Measurements from ENCODE around the gene SLC22A23. TPM values are rescaled to one million over a fixed set of nuclear protein-coding genes. Genes with fewer than 3 reads are reported as not detected.

SLC22A23 gene
- total RNA-seq, 1 donor from 2014 or later: 42.4 TPM

DNA sequence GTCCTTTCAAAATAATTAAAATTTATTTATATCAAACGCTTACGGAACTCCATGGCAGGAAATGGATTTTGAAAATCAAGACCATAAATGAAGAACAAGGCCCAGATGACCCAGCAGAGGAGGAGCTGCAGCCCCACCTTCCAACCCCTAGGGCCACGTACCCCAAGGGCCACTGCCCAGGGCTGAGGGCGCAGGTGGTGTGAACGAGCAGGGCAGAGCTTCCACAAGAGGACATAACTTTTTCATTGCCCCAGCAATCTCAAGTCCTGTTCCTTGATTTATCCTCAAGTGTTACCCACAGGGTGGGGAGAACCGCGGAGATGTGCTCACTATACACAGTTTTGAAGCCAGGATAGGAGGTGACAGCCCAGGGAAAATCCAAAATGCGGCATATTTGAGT, 155.3 kb downstream of the SLC22A23 start:
- no peak for DNase-seq (ENCODE audit: low spot score)

DNA sequence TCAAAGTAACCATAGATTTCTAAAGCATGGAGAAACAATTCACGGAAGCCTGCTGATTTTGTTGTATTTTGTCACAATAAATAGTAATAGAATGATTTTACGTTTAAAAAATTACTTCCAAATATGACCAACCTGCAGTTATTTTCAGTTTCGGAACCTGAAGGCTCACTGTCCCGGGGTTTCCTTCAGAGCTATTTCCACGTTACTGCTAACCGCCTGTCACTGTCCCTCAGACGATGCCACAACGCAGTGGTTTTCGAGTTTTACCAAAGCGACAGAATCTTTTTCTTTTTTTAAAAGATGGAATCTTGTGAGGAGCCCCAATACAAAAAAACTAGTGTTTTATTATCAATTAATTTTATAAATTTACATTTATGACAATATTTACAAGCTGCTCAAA, 157.6 kb downstream of the SLC22A23 start:
- no peak for DNase-seq (ENCODE audit: low spot score)

DNA sequence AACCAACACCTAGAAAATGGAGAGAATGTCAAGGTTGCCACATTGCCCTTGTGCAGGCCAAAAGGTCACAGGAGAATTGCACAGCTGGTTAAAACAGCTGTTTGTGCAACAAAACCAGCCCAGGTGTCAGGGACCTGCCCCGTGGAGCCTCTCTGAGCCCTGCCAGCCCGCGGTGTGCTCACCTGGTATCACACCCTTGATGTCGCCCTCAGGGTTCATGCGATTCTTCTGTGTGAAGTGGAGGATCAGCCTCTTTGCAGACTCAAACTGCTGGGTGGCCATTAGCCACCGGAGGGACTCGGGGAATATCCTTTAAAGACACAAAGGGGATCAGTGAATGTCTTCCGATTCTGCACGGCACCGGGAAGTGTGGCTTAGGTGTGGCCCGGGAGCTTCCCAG, 158.9 kb downstream of the SLC22A23 start:
- DNase-seq (ENCODE audit: low spot score): no peak

DNA sequence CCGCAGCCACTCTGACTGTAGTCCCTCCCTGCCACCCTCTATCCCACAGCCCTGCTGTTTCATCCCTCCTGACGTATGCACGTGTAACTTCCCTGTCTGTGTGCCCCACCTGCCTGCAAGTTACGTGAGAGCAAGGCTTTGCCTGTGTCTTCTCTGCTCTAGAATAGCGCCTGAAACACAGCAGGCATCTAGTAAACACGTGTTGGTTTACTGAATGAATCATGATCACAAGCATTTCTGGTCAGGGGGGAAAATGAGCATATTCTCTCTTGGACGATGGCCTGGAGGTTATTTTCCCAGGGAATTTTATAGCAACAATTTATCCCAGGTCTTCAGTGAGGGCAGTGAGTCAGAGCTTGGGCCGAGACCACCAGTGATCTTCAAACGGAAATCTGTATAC, 159.8 kb downstream of the SLC22A23 start:
- no peak for DNase-seq (ENCODE audit: low spot score)

DNA sequence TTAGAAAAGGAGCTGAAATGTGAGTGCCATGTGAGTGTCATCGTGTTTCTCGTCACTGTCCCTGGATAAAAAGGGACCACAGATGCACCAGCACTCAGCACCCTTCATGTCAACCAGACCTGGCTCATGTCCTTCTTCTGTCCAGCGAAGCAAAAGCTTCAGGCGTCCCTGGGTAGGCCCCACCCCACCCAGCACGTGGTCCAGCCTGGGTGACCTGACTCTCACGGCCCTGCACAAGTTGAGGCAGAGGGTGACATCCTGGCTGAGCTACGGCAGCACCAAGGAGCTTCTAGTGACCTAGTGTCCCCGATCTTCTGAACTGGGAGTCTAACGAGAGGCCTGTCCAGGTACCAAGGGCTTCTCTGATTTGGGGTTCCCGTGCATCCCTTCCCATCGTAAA, 160.3 kb downstream of the SLC22A23 start:
- DNase-seq (ENCODE audit: low spot score): no peak

DNA sequence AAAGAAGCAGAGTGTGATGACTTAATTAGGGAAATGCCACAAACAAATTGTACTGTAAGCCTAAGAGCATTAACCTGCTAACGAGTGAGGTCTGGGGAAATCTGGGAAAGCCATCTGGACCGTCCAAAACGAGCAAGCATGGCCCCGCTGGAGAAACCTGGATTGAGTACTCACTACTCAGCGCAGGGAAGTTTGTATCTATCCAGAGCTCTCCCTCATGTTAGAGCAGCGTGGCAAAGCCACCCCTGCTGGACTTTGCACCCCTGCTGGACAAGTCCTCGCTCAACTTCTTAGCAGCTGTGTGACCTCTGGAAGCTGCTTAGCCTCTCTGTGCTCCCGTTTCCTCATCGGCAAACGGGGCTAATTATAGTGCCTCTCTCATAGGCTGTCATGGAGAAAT, 160.8 kb downstream of the SLC22A23 start:
- DNase-seq (ENCODE audit: low spot score): no peak

DNA sequence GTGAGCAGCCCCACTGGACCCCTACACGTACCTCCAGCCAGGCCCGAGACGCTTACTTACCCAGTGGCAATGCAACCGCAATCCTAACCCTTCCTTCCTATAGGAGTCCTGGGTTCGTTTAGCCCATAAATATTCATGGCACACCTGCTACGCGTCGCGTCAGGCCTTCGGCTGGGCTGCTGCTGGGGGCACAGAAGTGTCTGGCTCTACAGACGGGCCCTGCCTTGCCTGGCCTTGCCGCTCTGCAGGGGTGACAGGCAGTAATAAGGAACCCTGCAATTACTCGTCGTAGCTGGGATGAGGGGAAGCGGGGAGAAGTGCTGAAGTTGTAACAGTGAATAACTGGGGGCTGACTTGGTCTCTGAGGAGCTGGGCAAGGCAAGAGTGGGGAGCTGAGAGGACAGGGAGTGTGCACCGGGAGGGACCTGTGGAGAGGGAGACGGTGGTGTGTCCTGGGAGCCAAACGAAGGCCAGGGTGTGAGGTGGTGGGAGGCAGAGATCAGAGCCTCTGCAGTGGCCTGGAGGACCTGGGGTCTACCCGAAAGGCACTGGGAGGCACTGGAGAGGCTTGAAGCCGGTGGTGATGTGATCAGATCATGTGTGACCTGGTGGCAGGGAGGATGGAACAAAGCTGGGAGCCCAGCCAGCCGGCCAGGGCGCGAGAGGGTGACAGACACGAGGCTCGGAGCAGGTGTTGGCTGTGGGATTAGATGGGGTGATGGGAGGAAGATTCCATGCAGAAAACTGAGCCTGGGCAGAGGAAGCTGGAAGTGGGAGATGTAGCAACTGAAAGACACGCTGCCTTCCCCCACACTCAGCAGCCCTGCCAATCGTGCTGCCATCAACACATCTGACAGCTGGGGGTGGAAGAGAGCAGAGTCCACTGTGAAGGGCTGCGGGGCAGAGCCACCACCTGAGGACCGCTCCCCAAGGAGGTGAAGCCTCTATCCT, 161.7 kb downstream of the SLC22A23 start:
- no peak for DNase-seq (ENCODE audit: low spot score)

DNA sequence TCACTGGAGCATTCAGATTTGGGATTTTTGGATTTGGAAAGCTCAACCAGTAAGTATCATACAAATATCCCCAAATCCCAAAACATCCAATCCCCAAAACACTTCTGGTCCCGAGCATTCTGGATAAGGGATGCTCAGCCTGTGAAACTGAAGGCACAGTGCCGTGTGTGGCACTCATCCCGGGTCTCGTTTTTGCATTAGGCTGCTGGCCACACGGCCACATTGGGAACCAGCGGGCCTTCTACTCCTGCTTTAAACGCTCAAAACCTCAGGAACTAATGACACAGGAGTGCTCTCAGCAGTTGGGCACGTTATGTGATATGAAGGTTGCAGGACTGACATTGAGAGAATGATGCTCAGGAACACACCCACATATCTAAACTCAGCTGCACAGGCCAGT, 162.5 kb downstream of the SLC22A23 start:
- no peak for DNase-seq (ENCODE audit: low spot score)

DNA sequence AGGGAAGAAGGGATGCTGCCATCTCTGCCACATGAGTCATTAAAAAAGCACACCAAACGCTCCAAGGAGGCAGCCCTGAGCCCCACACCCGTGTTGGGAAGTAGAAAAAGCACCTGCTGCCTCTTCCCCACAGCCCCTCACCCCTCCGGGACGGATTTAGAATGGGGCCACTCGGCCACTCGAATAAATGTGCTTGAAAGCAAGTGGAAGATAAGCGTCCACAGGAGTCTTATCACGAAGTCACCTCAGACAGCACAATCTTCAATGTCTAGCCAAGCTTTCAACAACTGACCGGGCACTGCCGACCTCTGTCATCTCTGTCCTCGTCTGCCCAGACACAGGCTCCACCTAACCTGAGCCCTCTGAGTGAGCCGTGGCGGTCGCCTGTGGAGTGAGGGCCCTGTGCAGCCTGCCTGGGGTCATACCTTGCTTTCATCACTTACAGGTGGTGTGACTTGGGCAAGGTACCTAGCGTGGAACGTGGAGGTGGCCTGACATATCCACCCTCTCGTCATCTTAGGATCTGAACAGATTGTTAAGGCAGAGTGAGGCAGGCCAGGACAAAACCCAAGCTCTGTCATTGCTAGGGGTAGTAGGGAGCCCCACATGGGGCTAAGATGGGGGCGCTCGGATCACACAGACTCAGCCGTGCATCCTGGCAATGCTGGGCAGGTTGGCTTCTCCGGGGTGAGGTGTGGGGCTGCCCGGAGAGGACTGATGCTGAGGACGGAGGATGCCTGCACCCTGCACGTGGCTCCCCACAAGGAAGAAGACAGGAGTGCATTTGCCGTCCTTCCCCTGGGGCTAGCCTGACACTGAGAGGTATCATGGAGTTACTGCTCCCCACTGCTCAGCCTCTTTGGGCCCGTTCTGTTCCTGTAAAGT, 163.3 kb downstream of the SLC22A23 start:
- DNase-seq (ENCODE audit: low spot score): no peak

DNA sequence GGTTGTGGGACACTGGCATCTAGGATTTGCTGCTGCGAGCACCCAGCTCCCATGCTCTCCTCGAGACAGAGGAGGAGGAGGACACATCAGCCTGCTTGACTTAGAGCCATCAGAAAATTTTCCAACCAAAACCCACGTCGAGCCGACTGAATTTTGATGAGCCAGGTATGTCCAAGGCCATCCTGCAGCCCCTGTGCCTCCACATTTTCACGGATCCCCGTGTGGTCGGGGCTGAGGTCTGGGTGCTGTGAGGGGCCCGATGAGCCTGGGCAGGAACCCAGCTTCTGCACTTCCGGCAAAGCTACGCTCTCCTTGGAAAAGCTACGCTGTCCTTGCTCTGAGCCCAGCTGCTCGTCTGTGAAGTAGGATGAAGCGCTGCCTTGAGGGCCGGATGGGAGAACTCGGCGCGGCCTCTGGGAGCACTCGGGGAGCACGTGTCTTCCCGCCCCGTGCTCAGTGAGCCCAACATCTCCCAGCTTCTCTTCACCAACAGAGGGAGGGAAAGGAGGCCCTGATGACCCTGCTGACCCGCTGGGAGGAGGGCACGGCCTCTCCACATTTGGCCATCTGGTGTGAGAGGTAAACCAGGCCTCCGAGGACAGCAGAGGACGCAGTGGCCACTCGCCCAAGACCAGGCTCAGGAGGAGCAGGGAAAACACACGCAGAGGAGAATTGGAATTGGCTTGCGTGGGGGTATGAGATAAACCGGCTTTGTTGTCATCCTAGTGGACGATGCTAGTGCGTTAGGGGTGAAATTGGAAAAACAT, 164.2 kb downstream of the SLC22A23 start:
- no peak for DNase-seq (ENCODE audit: low spot score)

DNA sequence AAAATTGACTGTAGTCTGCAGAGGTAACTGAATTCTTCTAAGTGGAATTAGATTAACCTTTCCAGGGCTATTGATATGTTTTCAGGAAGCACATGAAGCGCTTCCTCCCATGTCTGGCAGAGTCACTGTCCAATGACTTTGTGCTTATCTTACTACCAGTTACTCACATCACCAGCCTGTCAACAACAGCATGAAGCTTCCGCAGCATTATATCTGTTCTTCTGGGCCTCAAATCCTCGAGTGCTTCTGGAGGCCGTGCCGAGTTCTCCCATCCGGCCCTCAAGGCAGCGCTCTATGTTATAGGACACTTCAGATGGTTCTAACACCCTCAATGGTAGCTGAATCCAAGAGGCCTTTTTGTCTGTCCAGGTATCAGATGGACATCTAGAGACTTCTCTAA, 164.9 kb downstream of the SLC22A23 start:
- DNase-seq (ENCODE audit: low spot score): no peak

DNA sequence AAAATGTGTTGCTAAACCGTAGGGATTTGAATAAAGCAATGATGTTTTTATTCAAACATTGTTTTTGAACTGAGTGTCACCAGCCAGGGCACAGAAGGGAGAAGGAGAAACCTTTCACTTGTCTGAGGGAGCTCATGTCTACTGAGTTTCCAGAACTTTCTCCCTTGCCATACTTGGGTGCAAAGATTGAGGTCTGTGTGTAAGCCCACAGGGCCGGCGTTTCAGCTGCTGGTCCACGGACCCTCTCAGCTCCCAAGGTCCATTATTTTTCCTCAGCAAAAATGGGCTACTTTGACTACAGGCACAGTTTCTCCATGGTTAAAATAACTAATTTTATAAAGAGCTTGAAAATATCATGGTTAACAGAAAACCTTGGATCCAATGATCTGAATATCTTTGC, 165.5 kb downstream of the SLC22A23 start:
- no peak for DNase-seq (ENCODE audit: low spot score)

DNA sequence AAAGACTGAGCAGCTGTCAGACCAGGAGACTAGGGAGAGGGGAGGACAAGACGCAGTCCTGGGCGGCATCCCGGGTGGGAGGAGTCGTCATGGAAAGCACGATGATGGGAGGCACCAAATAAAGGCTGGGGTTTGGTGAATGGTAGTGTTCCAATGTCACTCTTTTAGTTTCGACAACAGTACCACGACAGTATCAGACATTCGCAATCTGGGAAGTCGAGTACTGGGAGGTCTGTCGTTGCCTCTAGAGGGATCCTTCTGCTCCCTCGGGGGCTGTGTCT, 166.0 kb downstream of the SLC22A23 start:
- DNase-seq (ENCODE audit: low spot score): no peak

DNA sequence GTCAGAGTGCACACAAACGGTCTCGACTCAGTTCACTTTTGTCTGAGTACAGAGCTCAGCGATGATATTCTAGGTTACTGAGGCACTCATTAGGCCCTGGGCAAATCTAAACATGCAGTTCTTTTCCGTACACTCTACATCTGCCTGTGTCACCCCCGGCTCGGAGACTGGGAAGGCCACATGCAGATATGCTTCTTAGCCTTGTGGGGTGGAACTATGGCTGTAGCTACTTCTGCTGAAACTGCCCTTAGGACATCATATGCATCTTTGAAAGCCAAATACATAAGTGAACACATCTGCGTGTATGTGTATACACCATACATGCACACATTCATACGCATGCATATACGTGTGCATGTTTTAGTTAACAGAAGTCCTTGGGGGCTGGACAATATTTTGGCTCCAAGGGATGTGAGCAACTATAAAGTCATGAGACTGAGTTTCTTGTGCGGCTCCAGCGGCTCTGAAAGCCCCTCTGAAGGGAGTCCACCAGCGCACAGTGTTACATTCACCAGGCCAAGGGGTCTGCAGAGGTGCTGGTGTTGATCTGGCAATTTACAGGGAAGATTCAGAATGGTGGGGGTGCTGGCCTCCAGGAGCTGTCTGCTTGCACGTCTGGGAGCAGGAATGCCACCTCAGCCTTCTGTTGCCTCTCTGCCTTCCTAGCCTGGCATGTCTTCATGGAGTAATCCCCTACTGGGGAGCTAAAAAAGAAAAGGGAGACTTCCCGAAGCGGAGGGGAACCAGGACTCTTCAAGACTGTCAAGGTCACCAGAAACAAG, 166.5 kb downstream of the SLC22A23 start:
- no peak for DNase-seq (ENCODE audit: low spot score)

DNA sequence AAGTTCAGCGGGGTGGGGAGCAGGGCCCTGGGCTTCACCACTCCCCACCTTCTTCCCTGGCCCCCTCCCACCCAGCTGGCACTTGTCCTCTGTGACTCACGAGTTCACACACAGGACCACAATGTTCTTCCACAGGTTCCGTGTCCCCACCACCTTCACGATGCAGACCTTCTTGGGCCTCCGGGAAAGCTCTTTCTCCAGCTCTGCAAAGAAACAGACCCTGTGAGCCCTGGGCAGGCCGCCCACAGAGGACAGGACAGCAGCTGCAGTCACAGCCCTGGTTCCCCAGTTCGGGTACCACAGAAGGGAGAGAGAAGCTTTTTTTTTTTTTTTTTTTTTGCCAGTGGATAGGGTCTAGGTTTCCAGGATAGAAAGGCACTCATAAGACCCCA, 167.2 kb downstream of the SLC22A23 start:
- DNase-seq (ENCODE audit: low spot score): no peak

DNA sequence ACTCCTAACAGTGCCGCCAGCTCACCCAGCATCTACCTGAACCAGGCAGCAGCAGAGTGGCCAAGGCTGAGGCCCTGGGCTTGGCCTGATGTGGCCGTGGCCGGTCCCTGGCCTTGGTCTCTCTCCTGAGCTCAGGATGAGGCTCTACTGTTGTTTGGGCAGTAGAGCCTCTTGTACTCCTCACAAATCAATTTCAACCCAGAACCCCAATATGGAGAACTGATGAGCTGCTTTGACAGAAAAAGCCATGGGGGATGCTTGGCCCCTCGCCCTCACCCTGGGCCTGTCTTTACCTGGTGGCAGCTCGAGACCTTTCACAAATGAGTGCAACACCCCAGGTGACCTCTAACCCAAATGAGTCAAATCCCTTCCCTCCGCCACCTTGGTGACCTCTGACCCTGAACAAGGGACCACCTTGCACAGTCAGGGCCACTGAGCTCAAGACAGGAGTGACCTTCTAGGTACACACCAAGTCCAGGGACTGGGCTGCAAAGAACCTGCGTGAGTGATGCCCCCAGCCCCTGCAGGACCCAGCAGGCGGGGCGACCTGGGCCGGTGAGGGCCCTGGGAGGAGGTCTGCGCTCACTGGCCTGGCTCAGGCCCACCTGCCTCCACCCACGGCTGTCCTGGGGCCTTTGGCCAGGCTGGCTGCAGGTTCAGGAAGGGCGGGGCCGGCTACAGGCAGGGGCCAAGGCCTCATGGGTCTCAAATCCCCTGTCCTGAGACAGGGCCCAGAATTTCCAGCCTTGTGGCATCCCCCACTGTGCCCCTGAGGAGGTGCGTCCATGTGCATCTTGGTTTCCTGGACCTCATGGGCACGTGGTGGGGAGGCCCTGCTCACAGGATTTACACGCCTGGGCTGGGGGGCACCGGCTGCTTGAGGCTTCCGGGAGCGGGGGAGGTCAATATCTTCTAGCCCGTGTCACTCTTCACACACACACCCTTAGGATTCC, 167.9 kb downstream of the SLC22A23 start:
- DNase-seq (ENCODE audit: low spot score): no peak

DNA sequence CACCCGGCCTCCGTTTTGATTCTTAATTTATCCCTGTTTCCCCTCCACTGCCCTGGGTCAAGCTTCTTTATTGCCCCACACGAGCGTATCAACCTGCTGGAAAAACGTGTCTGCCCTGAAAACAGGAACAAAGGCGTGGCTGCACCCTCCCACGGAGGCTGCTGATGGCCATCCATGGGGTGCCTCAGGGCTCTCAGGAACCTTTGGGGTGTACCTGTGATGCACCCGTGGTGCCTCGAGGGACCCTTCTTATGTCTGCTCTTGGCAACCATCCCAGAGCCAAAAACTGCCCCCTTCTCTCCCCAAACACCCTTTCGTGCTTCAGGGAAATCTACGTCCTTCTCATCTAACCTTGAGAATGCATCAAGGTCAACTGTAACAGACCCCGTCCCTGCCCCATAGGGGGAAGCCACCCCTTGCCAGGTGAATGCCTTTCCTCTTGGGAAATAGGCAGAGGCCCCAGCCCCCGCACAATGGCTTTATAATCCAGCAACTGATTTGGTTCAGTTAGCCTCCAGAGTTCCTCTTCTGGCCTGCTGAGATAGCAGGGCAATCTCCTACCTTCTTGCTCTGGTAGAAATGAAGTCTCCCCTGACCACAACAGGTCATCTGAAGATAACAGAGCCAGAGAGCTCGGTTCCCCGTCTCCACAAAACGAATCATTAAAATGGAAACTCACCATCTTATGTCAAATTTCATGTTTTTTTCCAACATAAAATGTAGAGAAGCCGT, 168.7 kb downstream of the SLC22A23 start:
- DNase-seq (ENCODE audit: low spot score): no peak

DNA sequence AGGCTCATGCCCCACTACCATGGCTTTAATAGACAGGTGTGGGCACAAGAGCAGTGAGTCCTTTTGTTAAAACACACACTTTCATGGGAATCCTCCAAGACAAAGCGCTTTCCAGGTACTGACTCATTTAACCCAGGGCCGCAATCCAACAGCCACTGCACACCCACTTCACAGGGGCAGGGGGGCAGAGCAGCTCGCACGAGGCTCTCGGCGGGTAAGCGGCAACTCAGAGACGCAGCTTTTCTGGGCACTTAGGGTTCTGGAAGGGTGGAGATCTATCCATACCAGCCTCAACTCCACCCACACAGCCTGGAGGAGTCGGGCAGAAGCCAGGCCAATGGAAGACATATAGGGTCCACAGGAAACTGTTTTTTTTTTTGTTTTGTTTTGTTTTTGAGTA, 169.5 kb downstream of the SLC22A23 start:
- DNase-seq (ENCODE audit: low spot score): no peak

DNA sequence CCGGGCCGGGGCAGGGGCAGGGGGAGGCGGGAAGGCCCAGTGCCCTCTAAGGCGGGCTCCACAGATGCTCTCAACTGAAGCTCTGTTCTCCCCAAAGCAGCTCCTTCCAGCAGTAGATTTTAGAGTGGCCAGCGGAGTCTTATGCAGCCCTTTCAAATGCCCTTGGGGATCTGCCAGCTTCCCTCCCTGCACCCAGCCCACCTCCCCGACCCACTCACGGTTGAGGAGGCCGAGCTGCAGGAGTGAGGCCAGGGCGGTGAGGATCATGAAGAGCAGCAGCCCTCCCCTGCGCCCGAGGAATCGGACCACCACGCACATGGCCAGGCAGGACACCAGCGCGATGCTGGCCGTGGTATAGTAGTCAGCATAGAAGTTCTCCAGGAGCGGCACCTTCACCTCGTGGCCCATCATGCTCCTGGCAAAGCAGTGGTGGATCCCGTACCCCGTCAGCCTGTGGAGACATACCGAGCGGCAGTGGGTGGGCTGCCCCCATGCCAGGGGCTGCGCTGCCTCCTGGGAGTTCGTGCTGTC, 170.1 kb downstream of the SLC22A23 start:
- DNase-seq (ENCODE audit: low spot score): no peak

Data from ureter (tissue), 1 donor.